ACC112 (cell line): ENCODE results near the gene SPRY4.

Experiments
- H2AFZ ChIP-seq: fragments of 200-600 bp; sonication (generic); one replicate; pipeline ENCODE4 v1.6.0; 2017; ENCODE audit warnings: antibody characterized with exemption, low read length; ENCODE audit not compliant: unreplicated experiment
- H3K27ac ChIP-seq: fragments of 200-600 bp; sonication (generic); 2 replicates; pipeline ENCODE4 v1.5.1; 2014; ENCODE audit warnings: low read depth, mild to moderate bottlenecking, antibody characterized with exemption, low read length, moderate library complexity
- H3K27me3 ChIP-seq: fragments of 200-600 bp; sonication (generic); 2 replicates; pipeline ENCODE4 v1.6.1; 2014; ENCODE audit warnings: mild to moderate bottlenecking, antibody characterized with exemption, low read length, moderate library complexity, mixed read lengths; ENCODE audit not compliant: insufficient read depth
- H3K36me3 ChIP-seq: fragments of 200-600 bp; sonication (generic); 2 replicates; pipeline ENCODE4 v1.6.1; 2016; ENCODE audit warnings: mild to moderate bottlenecking, antibody characterized with exemption, low read length, moderate library complexity, mixed read lengths; ENCODE audit not compliant: insufficient read depth
- H3K4me1 ChIP-seq: fragments of 200-600 bp; sonication (generic); one replicate; pipeline ENCODE4 v1.6.1; 2016; ENCODE audit warnings: low read length, mixed read lengths; ENCODE audit not compliant: insufficient read depth, unreplicated experiment, control insufficient read depth
- H3K4me3 ChIP-seq: fragments of 200-600 bp; sonication (generic); 2 replicates; pipeline ENCODE4 v1.5.1; 2014; ENCODE audit warnings: mild to moderate bottlenecking, low read depth, low read length
- H3K79me2 ChIP-seq: fragments of 200-600 bp; sonication (generic); one replicate; pipeline ENCODE4 v1.6.0; 2016; ENCODE audit warnings: low read length; ENCODE audit not compliant: control insufficient read depth, unreplicated experiment, insufficient read depth

The SPRY4 gene

GRCh38 chr5:142315096-142315900 is 9.5 kb downstream of the SPRY4 start:
- Histone ChIP-seq H3K79me2 (peaks cover 99% of the 10 kb centered on the region), H3K4me1 (peaks cover 60% of the 10 kb centered on the region), H3K36me3 (peaks cover 30% of the 10 kb centered on the region), H2AFZ (no peak overlapping the region), H3K4me3 (peak overlapping the region; percentile 32; the same call in 1 of the 2 replicates), H3K27me3 (no peaks in the 10 kb centered on the region), H3K27ac (peak overlapping the region; percentile 88)

- H3K36me3 ChIP-seq, result peaks cover 34% of the 10 kb centered on the region
- H3K4me1 ChIP-seq, result peaks cover 55% of the 10 kb centered on the region
- peaks cover 98% of the 10 kb centered on the region for H3K79me2 ChIP-seq
- no peak overlapping the region for H3K27ac ChIP-seq
- no peak overlapping the region for H2AFZ ChIP-seq
- H3K4me3 ChIP-seq, result no peak overlapping the region
- H3K27me3 ChIP-seq, result no peaks in the 10 kb centered on the region
These were observed 10.2 kb downstream of the SPRY4 start for GRCh38 chr5:142314606-142315005.

- H3K27ac ChIP-seq, result no peak overlapping the region
- H3K4me1 ChIP-seq, result peaks cover 51% of the 10 kb centered on the region
- no peak overlapping the region for H3K4me3 ChIP-seq
- no peak overlapping the region for H2AFZ ChIP-seq
- H3K36me3 ChIP-seq, result peaks cover 32% of the 10 kb centered on the region
- H3K79me2 ChIP-seq, result peaks cover 97% of the 10 kb centered on the region
- no peaks in the 10 kb centered on the region for H3K27me3 ChIP-seq
These were observed 10.7 kb downstream of the SPRY4 start for GRCh38 chr5:142314109-142314508.

- H3K4me1 ChIP-seq, result peaks cover 46% of the 10 kb centered on the region
- H2AFZ ChIP-seq, result no peak overlapping the region
- no peak overlapping the region for H3K4me3 ChIP-seq
- H3K27ac ChIP-seq, result no peak overlapping the region
- H3K79me2 ChIP-seq, result peaks cover 94% of the 10 kb centered on the region
- no peaks in the 10 kb centered on the region for H3K27me3 ChIP-seq
- peaks cover 29% of the 10 kb centered on the region for H3K36me3 ChIP-seq
These were observed 11.1 kb downstream of the SPRY4 start for GRCh38 chr5:142313682-142314081.

DNA sequence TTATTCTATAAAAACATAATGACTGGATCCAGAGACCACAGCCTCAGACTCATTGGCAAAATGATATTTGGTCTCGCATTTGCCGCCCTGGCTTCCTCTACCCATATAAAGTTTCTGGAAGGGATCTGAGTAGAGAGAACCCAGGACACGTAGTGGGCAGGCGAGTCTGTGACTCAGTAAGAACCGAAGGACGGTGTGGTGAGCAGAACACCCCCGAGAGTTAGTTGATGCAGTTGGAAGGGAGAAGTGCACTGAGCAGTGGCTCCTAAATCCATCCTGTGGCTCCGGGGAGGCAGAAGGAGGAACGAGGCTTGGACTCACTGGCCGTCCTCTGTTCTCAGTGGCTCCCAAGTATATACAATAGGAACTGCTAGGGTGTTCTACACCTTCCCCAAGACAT is 11.5 kb downstream of the SPRY4 start:
- Histone ChIP-seq H3K27me3 (no peaks in the 10 kb centered on the region), H3K4me3 (no peak overlapping the region), H3K36me3 (peaks cover 29% of the 10 kb centered on the region), H3K27ac (0 out of 2 replicates have a peak overlapping the region, but pooled peaks have one; percentile 1), H3K4me1 (peaks cover 42% of the 10 kb centered on the region), H3K79me2 (peaks cover 94% of the 10 kb centered on the region), H2AFZ (no peak overlapping the region)

DNA sequence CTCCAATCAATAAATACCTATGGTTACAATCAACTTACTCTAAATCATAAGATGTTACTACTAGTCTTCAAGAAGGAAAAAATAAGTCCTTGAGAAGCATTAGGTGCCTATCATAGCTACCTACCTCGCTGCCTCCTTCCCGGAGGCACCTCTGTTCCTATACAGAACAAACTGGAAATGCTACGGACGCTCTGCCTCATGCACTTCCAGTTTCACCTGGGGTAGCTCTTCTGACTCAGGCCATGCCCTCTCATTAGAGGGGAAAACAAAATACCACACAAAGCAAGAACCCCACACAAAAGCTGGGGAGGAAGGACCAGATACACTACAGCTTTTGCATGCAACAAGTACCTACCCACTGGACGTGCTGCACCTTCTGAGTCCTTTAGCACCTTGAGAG is 12.4 kb downstream of the SPRY4 start:
- Histone ChIP-seq H3K36me3 (peaks cover 28% of the 10 kb centered on the region), H3K4me1 (peaks cover 33% of the 10 kb centered on the region), H3K27ac (no peak overlapping the region), H3K4me3 (no peak overlapping the region), H2AFZ (no peak overlapping the region), H3K27me3 (no peaks in the 10 kb centered on the region), H3K79me2 (peaks cover 91% of the 10 kb centered on the region)

GRCh38 chr5:142311725-142312124 is 13.1 kb downstream of the SPRY4 start:
- Histone ChIP-seq H3K79me2 (peaks cover 87% of the 10 kb centered on the region), H3K36me3 (peaks cover 27% of the 10 kb centered on the region)

DNA sequence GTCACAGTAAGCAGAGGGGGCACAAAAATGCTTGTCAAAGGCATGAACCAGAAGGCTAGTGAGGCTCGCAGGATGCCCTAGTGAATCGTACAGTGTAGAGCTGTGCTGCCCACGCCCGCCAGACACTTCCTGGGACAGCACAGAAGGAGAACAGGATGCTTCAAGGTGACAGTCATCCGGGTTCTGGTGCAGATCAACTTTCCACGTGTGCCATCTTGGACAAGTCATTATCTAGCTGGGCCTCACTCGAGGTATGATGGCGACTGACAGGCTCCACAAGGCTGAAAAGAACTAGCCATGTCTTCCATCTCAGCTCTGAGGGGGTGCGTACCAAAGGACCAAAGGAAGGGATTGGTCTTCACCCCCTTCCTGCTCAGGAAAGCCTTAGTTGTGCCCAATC is 14.0 kb downstream of the SPRY4 start:
- Histone ChIP-seq H3K79me2 (peaks cover 78% of the 10 kb centered on the region), H3K36me3 (peaks cover 27% of the 10 kb centered on the region), H3K4me1 (peaks cover 18% of the 10 kb centered on the region), H2AFZ (no peak overlapping the region), H3K27ac (no peak overlapping the region), H3K27me3 (no peaks in the 10 kb centered on the region), H3K4me3 (no peak overlapping the region)

More at GRCh38 chr5:142311725-142312124, 13.1 kb downstream of the SPRY4 start:
- H3K4me1 ChIP-seq, result peaks cover 27% of the 10 kb centered on the region
- H2AFZ ChIP-seq, result no peak overlapping the region
- no peaks in the 10 kb centered on the region for H3K27me3 ChIP-seq
- no peak overlapping the region for H3K27ac ChIP-seq
- H3K4me3 ChIP-seq, result no peak overlapping the region

DNA sequence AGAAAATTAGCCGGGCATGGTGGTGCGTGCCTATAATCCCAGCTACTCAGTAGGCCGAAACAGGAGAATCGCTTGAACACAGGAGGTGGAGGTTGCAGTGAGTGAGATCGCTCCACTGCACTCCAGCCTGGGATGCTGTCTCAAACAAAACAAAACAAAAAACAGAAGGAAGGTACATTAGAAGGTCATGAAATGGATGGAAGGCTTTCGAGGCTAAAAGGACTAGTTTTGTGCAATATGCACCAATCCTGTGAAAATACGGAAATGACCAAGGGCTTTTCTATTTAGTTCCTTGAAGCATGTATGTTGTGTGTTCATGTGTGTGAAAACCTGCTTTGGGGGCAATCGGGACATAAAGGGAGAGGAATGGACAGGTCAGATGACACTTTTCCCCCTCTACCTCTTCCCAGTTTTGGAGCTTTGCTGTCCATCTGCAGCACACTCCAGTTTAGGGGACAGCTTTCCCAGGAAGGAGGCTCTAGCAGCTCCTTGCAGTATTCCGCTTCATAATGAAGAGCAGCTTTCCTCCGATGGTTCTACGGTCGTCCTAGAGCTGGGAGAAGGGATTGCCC is 15.0 kb downstream of the SPRY4 start:
- Histone ChIP-seq H3K4me3 (no peak overlapping the region), H3K79me2 (peaks cover 70% of the 10 kb centered on the region), H3K27ac (no peak overlapping the region), H3K4me1 (peaks cover 10% of the 10 kb centered on the region), H3K27me3 (no peaks in the 10 kb centered on the region), H2AFZ (no peak overlapping the region), H3K36me3 (peaks cover 27% of the 10 kb centered on the region)

DNA sequence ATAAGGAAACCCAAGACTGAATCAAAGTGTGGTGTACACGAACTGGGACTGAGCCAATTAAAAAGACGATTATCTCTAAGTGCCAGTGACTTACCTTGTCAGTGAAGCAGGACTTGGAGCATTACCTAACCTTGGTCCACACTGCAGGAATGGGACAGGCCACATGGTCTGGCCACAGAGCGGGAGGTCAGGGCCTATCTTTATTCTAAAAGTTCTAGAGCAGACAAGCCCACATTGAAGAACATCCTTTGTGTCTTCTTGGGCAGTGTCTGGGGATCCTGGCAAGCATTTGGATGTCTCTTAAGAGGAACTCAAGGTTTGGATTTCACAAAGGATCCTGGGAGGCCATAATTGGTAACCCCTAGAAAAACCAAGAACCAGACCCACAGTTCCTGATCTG is 16.5 kb downstream of the SPRY4 start:
- no peak overlapping the region for H2AFZ ChIP-seq
- no peak overlapping the region for H3K27ac ChIP-seq
- H3K79me2 ChIP-seq, result peaks cover 59% of the 10 kb centered on the region
- H3K4me3 ChIP-seq, result no peak overlapping the region
- H3K27me3 ChIP-seq, result no peaks in the 10 kb centered on the region
- peaks cover 14% of the 10 kb centered on the region for H3K4me1 ChIP-seq
- H3K36me3 ChIP-seq, result peaks cover 27% of the 10 kb centered on the region
